Measurements from ENCODE around the gene ZNF407.
"Not testable (repeated sequence)": the region's sequence is repeated elsewhere in the genome, so short reads cannot be mapped to it uniquely, and the experiment has no call there.

ZNF407 gene, protein sequence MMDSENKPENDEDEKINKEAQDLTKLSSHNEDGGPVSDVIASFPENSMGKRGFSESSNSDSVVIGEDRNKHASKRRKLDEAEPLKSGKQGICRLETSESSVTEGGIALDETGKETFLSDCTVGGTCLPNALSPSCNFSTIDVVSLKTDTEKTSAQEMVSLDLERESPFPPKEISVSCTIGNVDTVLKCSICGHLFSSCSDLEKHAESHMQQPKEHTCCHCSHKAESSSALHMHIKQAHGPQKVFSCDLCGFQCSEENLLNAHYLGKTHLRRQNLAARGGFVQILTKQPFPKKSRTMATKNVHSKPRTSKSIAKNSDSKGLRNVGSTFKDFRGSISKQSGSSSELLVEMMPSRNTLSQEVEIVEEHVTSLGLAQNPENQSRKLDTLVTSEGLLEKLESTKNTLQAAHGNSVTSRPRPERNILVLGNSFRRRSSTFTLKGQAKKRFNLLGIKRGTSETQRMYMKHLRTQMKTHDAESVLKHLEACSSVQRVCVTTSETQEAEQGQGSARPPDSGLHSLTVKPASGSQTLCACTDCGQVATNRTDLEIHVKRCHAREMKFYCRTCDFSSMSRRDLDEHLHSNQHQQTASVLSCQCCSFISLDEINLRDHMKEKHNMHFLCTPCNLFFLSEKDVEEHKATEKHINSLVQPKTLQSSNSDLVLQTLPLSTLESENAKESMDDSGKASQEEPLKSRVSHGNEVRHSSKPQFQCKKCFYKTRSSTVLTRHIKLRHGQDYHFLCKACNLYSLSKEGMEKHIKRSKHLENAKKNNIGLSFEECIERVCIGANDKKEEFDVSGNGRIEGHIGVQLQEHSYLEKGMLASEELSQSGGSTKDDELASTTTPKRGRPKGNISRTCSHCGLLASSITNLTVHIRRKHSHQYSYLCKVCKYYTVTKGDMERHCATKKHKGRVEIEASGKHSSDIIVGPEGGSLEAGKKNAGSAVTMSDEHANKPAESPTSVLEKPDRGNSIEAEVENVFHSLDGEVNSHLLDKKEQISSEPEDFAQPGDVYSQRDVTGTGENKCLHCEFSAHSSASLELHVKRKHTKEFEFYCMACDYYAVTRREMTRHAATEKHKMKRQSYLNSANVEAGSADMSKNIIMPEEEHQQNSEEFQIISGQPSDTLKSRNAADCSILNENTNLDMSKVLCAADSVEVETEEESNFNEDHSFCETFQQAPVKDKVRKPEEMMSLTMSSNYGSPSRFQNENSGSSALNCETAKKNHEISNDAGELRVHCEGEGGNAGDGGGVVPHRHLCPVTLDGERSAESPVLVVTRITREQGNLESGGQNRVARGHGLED (N-terminal part only)

GRCh38 chr18:74597662-74598349 lies at the start of gene ZNF407:
TSS of gene ZNF407 (plus strand) at chr18:74597870. CDS start at chr18:74631020, 33,150 bp downstream.
- no peak for TF ChIP-seq JUND (IDR thresholded peaks at IDR 0.05; ENCODE audit: low read depth)
- in situ Hi-C loops (cut with HindIII; ENCODE audit: low pct_unique_long_range_greater_than_20kb, low sequenced_read_pairs): no loop called here
- DNase-seq (ENCODE audit: low read depth in 1 of 2, low spot score in 1 of 2): peak; percentile 63 to 91

DNA sequence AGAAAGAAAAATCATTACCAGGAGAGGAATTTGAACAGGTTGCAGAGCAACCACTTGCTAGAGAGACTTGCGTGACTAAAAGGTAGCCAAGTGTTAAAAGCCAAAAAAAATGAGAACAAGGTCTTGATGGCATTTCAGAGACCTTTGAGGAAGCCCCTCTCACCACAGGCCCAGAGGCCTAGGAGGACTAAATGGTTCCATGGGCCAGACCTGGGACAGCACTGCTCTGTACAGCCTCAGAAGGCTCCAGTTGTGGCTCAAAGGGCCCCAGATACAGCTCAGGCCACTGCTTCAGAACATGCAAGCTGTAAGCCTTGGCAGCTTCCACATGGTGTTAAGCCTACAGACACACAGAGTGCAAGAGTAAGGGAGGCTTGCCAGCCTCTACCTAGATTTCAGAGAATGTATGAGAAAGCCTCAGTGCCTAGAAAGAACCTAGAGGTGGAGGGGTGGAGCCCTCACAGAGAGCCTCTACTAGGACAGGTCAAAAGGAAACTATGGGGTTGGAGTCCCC lies 48.0 kb upstream of the ZNF407 start:
- DNase-seq (ENCODE audit: low read depth in 1 of 2, low spot score in 1 of 2): no peak
- no peak for TF ChIP-seq JUND (IDR thresholded peaks at IDR 0.05; ENCODE audit: low read depth)
- in situ Hi-C loops (cut with HindIII; ENCODE audit: low pct_unique_long_range_greater_than_20kb, low sequenced_read_pairs): no loop called here

- in situ Hi-C loops (cut with HindIII; ENCODE audit: low pct_unique_long_range_greater_than_20kb, low sequenced_read_pairs): no loop called here
- no peak for TF ChIP-seq JUND (IDR thresholded peaks at IDR 0.05; ENCODE audit: low read depth)
- DNase-seq (ENCODE audit: low read depth in 1 of 2, low spot score in 1 of 2): no peak
Observed at GRCh38 chr18:74550886-74551285, 46.8 kb upstream of the ZNF407 start.

GRCh38 chr18:74551452-74551851 lies 46.2 kb upstream of the ZNF407 start:
- TF ChIP-seq JUND (IDR thresholded peaks at IDR 0.05; ENCODE audit: low read depth): no peak
- DNase-seq (ENCODE audit: low read depth in 1 of 2, low spot score in 1 of 2): no peak
- in situ Hi-C loops (cut with HindIII; ENCODE audit: low pct_unique_long_range_greater_than_20kb, low sequenced_read_pairs): no loop called here

GRCh38 chr18:74551936-74552555 lies 45.6 kb upstream of the ZNF407 start:
- no peak for TF ChIP-seq JUND (IDR thresholded peaks at IDR 0.05; ENCODE audit: low read depth)
- in situ Hi-C loops (cut with HindIII; ENCODE audit: low pct_unique_long_range_greater_than_20kb, low sequenced_read_pairs): no loop called here
- peak; percentile 71 to 82 for DNase-seq (ENCODE audit: low read depth in 1 of 2, low spot score in 1 of 2)

DNA sequence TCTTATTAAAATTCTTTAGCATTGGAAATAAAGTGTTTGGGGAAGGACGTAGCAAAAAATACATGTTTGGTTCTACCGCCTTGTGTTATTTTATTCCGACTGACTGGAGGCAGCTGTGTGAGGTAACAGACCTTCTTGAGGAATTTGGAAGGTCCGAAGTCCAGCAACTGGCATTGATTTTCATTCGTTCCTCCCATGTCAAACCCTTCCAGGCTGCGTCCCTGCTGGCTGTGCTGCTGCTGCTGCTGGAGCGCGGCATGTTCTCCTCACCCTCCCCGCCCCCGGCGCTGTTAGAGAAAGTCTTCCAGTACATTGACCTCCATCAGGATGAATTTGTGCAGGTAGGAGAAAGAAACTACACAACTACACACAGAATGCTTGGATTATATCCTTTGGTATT lies 41.5 kb upstream of the ZNF407 start:
- in situ Hi-C loops (cut with HindIII; ENCODE audit: low pct_unique_long_range_greater_than_20kb, low sequenced_read_pairs): no loop called here
- no peak for TF ChIP-seq JUND (IDR thresholded peaks at IDR 0.05; ENCODE audit: low read depth)
- no peak for DNase-seq (ENCODE audit: low read depth in 1 of 2, low spot score in 1 of 2)

- in situ Hi-C loops (cut with HindIII; ENCODE audit: low pct_unique_long_range_greater_than_20kb, low sequenced_read_pairs): no loop called here
- TF ChIP-seq JUND (IDR thresholded peaks at IDR 0.05; ENCODE audit: low read depth): no peak
- DNase-seq (ENCODE audit: low read depth in 1 of 2, low spot score in 1 of 2): no peak
Observed at GRCh38 chr18:74558096-74558495, 39.6 kb upstream of the ZNF407 start.

- DNase-seq (ENCODE audit: low read depth in 1 of 2, low spot score in 1 of 2): peak in 1 of 2 experiments; percentile 24
- in situ Hi-C loops (cut with HindIII; ENCODE audit: low pct_unique_long_range_greater_than_20kb, low sequenced_read_pairs): no loop called here
- no peak for TF ChIP-seq JUND (IDR thresholded peaks at IDR 0.05; ENCODE audit: low read depth)
Observed at GRCh38 chr18:74562131-74562730, 35.4 kb upstream of the ZNF407 start.

DNA sequence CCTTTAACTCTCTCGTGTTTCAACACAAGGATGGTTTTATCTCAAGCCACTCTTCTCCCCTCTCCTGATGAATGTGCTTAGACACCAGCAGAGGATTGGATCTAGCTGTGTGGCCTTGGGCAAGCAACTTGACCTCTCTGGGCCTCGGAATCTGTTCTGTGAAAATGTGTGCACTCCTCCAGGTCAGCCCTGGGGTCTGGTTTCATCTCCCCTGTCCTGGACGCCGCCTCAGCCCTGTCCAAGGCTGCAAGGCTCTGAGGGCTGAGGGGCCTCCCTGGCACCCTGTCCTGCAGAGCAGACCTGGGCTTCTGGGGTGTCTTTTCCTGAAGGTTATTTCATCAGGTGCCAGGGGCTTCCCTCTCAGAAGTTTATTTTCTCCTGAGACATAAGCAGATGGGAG lies 34.9 kb upstream of the ZNF407 start:
- no peak for TF ChIP-seq JUND (IDR thresholded peaks at IDR 0.05; ENCODE audit: low read depth)
- DNase-seq (ENCODE audit: low read depth in 1 of 2, low spot score in 1 of 2): no peak
- in situ Hi-C loops (cut with HindIII; ENCODE audit: low pct_unique_long_range_greater_than_20kb, low sequenced_read_pairs): no loop called here

DNA sequence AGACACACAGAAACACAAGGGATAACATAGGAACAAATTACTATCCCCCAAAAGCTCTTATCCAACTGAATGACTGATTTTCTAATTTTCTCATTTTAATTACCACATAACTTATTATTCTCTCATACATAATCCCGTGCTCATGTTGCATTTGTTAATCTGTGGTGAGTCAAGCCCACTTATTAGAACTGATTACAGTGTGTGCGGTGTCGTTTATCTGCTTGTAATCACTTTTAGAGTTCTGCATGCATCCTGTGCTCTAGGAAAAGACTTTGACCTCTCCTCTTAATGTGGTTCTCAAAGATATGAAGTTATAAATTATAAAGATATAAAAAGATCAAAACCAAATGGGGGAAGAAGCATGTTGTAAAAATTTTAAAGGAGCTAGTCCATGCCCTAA lies 33.7 kb upstream of the ZNF407 start:
- no peak for TF ChIP-seq JUND (IDR thresholded peaks at IDR 0.05; ENCODE audit: low read depth)
- in situ Hi-C loops (cut with HindIII; ENCODE audit: low pct_unique_long_range_greater_than_20kb, low sequenced_read_pairs): no loop called here
- DNase-seq (ENCODE audit: low read depth in 1 of 2, low spot score in 1 of 2): no peak

GRCh38 chr18:74565164-74565563 lies 32.5 kb upstream of the ZNF407 start:
- not testable (repeated sequence) for DNase-seq (ENCODE audit: low read depth in 1 of 2, low spot score in 1 of 2)

GRCh38 chr18:74565993-74566392 lies 31.7 kb upstream of the ZNF407 start:
- DNase-seq (ENCODE audit: low read depth in 1 of 2, low spot score in 1 of 2); in situ Hi-C loops (cut with HindIII; ENCODE audit: low pct_unique_long_range_greater_than_20kb, low sequenced_read_pairs): not testable (repeated sequence)

More at GRCh38 chr18:74565164-74565563, 32.5 kb upstream of the ZNF407 start:
- in situ Hi-C loops (cut with HindIII; ENCODE audit: low pct_unique_long_range_greater_than_20kb, low sequenced_read_pairs): not testable (repeated sequence)
